Activated CD4-positive, alpha-beta T cell treated with anti-CD3 and anti-CD28 coated beads for 1 hour (primary cell): ENCODE measurements around the gene ADAMTSL4.

Experiments used
- DNase-seq: peaks from one replicate; pipeline ENCODE4 v3.0.0-alpha.2; 2020

Gene ADAMTSL4

DNA sequence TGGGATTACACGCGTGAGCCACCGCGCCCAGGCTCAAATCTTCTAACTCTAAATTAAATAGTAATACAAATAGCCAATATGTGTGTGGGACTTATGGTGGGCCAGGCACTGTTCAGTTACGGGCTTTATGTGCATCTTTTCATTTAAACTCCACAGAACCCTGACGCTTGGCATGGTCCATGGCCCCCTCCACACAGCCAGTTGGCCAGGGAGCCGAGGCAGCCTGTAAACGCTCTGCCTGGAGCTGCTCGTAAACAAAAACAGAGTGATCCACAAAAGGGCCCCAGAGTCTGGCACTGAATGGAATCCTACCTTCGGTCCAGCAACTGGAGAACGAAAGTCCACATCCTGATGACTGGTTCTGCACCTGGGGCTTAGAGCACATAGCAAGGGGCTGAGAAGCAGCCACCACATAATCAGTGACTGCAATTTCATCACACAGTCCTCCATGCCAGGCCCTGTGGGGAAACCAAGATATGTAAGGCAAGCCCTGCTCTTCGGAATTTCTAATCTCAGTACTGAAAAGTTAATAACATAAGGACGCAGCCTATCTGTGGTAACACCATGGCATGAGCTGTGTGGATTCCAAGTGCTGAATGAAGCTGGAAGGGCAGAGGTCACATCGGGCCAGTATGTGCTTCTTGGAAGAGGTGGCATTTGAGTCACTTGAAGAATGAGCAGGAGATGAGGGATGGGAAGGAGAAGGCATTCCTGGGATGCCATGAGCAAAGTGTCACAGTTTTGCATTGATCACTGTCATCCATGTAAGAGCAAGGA, 13.5 kb upstream of the ADAMTSL4 start:
- DNase-seq, result no peak

GRCh38 chr1:150536836-150537731, 12.1 kb upstream of the ADAMTSL4 start:
- DNase-seq, result no peak

- no peak for DNase-seq
Observed at GRCh38 chr1:150537732-150538684, 11.2 kb upstream of the ADAMTSL4 start.

DNA sequence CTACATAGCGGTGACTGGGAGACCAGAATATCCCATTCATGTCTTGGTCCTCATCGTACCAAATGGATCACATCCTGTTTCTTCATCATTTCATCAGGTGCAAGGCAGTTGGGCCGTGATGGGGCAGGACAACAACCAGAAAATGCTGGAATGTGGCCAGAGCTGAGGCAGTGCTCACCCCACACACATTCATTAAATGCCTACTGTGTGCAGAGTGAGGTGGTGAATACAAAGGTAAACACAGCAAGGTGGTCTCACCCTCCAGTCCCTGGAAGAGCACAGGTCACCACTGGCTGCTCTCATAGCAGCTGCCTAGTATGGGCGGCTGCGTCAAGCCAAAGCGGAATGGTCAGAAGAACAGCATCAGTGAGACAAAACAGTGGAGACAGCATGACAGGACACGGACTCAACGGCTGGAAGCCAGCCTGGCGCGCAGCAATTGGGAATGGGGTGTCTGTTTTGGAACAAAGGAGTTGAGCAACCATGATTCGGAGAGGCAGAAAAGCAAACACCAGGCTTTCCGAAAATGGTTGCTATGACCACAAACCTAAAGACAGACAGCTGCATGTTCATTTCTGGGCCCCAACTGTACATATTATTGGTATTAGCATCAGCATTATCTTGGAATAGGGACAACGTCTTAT, 5.6 kb upstream of the ADAMTSL4 start:
- DNase-seq, result no peak

DNA sequence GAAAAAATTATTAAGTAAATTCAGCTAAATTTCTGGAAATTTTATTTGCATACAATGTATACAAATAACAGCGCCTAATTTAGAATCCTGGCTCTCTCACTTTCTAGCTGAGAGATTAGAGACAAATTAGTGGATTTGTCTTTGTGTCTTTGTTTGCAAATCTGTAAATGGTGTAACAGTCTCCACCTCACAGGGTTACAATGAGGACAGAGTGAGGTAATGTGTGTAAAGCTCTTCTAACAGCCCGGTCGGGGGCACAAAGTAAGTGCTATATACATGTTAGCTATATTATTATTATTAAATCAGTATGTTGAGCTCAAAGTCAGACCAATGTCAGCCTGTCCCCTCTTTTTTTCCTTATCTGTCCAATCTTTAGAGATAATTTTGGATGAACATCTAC, 5.0 kb upstream of the ADAMTSL4 start:
- no peak for DNase-seq

DNA sequence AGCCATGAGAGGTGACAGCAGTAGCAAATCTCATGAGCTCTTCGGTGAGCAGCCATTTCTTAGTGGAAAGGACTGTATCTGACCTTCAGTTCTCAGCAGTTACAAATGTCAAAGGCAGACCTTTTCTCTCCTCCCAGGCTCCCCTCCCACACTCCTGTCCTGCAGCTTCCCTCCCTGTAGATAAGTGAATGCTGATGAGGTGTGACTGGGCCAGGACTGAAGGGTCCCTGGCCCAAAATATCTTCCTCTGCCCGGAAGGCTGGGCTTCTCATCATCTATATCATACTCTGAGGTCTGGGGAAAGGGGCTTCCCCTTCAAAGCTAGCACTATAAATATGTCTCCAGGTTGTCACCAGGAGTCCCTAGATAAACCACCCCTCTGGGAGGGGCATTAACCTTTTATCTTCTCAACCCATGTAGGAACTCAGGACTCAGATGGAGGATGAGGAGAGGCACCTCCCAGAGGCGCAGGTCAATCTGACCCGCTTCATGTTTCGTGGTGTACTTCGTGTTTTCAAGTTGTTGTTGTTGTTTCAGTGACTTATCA, 3.6 kb upstream of the ADAMTSL4 start:
- no peak for DNase-seq

DNA sequence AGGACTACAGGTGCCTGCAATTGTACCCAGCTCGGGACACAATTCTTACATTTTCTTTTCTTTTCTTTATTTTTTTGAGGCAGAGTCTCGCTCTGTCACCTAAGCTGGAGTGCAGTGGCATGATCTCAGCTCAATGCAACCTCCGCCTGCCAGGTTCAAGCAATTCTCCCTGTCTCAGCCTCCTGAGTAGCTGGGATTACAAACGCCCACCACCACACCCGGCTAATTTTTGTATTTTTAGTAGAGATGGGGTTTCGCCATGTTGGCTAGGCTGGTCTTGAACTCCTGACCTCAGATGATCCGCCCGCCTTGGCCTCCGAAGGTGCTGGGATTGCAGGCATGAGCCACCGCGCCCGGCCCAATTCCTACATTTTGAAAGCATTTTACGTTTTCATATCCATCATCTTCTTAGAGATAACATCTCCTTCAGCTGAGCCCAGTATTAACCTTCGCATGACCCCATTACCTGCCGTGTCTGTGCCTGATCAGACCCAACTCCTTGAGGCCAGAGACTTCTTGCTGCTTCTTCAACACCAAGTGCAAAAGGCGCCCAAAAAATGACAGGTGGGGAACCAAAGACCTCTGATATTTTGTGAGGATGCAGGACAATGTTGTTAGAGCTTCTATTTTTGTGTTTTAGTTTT, 2.8 kb upstream of the ADAMTSL4 start:
- no peak for DNase-seq

GRCh38 chr1:150548324-150548631, 930 bp upstream of the ADAMTSL4 start:
- no peak for DNase-seq

DNA sequence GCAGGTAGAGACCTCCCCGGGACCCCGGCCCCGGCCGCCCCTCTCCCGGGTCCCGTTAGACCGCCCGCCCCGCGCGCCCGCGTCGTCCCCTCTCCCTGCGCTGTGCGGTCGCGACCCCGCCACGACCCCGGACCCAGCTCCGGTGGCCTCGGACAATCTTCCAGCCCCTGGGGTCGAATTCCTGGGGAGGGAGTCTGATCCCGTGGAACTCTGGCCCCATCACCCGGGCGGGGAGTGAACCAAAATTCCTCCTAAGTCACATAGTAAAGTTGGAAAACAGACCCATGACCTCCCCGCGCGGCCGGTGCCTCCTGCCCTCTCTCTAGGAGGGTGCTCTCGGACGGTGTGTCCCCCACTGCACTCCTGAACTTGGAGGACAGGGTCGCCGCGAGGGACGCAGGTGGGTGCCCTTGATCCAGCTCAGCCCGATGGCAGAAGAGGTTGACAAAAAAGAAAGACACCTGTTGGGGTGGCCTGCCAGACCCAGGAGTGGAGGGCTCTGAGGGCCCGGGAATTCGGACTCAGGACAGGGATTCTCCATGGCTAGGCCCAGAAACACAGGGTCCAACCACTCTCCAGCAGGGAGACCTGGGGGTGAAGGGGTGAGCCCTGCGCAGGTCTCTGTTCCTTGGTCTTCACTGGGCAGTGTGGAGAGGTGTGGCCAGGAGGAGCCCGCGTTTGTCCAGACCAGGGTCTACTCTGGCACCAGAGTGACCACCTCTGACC, 451 bp downstream of the ADAMTSL4 start:
- no peak for DNase-seq

GRCh38 chr1:150550222-150551050, 1.2 kb downstream of the ADAMTSL4 start:
- DNase-seq, result no peak

GRCh38 chr1:150551051-150551783, 2.0 kb downstream of the ADAMTSL4 start:
- DNase-seq, result no peak

DNA sequence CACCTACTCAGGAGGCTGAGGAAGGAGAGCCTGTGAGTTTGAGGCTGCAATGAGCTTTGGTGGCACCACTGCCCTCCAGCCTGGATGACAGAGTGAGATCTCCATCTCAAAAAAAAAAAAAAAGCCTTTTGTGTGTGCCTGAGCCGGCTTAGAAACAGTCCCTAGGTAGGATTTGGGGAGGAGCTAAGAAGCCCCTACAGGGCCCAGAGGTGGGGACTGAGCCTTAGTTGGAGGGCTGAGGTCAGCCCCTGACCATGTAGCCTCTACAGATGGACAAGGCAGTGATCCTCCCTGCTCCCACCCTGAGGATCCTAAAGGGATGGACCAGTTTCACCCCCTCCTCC, 2.5 kb downstream of the ADAMTSL4 start:
- no peak for DNase-seq

DNA sequence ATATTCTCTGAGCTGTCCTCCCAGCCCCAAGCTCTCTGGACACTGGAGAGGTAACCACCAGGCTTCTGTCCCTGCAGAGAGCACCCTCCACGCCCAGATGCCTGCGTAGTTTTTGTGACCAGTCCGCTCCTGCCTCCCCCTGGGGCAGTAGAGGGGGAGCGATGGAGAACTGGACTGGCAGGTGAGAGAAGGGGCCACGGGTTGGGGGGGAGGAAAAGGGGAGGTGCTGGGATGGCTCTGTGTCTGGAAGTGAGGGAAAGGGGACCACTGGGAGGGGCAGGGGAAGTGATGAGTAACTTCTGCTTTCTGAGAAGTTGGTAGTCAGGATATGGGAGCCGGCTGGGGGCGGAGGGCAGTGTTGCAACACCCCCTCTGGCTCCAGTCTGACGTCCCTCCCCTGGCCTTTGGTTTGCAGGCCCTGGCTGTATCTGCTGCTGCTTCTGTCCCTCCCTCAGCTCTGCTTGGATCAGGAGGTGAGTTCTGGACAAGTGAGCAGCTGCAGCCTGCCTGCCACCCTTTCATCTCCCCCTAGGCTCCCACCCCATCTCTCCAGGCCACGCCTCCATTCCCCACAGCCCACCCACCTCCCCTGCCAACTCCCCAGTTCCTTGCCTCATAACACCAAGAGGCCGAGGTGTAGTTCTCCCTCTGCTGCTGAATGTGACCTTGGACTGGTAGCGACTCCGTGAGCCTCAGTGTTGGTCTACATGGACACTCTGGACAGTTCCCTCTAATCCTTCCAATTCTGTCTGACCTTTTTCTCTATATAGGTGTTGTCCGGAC, 3.1 kb downstream of the ADAMTSL4 start:
- DNase-seq, result no peak

- no peak for DNase-seq
Observed at GRCh38 chr1:150552911-150553289, 3.7 kb downstream of the ADAMTSL4 start.

- DNase-seq, result no peak
Observed at GRCh38 chr1:150553392-150554085, 4.3 kb downstream of the ADAMTSL4 start.

DNA sequence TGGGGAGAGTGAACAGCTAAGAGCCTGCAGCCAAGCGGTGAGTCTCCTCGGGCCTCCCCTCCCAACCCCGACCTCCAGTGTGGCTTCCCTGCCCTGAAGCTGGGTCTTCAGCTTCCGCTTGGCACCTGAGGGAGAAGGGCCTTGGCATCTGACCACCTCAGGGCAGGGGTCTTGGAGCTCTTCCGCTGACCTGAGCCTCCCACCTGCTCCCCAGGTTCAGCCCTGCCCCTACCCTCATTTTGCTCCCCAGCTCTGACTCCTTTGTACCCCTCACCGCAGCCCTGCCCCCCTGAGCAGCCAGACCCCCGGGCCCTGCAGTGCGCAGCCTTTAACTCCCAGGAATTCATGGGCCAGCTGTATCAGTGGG, 4.9 kb downstream of the ADAMTSL4 start:
- DNase-seq, result no peak

DNA sequence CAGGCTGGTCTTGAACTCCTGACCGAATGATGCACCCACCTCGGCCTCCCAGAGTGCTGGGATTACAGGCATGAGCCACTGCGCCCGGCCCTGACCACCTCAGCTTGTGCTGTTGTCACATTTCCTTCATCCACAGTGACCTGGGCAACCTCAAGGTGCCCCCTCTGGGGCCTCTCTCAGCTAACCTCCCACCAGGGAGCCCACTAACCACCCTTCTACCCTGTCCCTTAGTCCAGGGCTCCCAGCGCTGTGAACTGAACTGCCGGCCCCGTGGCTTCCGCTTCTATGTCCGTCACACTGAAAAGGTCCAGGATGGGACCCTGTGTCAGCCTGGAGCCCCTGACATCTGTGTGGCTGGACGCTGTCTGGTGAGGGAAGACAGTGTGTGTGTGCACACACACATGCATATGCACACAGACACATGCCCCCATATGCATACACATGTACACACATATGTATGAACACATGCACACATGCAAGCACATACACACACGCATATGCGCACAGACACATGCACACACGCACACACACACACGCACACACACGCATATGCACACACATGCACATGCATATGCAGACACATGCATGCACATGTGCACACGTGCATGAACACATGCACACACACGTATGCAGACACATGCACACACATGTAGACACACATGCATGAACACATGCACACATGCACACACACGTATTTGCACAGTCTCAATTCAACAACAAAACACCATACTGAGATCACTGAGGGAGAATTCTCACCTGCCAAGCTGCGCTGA, 6.2 kb downstream of the ADAMTSL4 start:
- DNase-seq, result no peak
